G401.6 (cell line): ENCODE measurements around the gene CNFN.

Source experiments
- FAIRE-seq: peaks from 2 replicates; lab custom pipeline; 2012; peaks lifted over from hg19 to GRCh38; lab: Jason Lieb, UNC

The CNFN gene

DNA sequence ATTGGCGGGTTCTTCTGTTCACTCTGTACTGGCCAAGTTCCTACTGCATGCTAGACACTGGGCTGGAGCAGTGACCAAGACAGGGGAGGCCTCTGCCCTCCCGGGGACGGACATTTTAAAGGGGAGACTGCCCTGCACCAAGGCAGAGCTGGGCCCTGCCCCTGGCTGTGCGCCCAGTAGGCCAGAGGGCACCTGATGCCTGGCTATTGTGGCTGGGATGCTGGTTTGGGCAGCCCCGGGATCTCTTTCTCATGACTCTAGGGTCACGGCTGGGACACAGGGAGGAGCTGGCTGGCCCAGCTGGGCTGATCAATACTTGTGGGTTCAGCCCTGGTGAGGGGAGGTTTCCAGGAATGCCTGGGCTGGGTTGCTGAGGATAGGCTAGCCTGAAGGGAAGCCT lies 19.4 kb upstream of the CNFN start:
- FAIRE-seq, result no peak

DNA sequence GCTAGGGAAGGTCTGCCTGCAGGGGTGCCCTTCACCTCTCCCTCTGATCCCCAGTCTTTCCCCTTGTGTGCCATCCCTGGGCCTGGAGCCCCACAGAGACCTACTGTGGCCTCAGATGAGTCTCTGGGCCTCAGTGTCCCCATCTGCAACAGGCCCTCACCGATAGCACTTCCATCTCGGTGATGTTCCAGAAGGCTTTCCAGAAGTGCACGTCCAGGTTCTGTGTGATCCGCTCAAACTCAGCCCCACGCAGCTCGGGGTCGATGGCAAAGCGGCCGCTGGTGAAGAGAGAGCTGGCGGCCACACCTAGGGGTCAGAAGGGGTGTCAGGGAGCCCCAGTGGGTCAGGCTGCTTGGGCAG lies 17.7 kb upstream of the CNFN start:
- no peak for FAIRE-seq

DNA sequence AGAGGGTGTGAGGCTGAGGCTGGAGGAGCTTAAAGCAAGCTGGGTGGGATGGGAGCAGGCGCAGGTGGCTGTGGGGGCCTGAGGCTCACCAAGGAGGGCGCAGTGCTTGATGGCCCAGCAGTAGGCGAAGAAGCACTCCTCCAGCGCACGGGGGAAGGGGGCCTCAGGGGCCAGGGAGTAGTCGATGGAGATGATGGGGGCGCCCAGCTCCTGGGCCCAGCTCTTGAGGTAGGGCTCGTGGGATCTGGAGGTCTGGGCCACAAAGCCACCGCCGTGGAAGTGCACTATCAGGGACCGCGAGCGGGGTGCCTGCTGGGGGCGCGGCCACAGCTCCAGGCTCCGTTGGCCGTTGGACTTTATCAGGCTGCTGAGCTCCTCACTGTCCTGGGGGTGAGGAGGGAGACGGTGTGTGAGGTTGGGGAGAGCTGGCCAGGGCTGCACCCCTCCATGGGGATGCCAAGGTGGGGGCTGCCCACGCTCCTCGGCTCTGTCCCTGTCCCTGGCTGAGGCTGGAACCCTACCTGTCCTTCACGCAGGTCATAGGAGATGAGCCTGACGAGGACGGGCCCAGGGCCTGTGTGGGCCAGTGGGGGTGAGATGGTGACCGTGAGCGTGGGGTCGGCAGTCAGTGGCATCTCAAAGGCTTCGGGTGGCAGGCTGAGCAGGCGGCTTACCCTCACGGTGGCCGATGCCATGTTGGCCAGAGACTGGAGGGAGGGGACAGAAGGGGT lies 17.2 kb upstream of the CNFN start:
- no peak for FAIRE-seq

DNA sequence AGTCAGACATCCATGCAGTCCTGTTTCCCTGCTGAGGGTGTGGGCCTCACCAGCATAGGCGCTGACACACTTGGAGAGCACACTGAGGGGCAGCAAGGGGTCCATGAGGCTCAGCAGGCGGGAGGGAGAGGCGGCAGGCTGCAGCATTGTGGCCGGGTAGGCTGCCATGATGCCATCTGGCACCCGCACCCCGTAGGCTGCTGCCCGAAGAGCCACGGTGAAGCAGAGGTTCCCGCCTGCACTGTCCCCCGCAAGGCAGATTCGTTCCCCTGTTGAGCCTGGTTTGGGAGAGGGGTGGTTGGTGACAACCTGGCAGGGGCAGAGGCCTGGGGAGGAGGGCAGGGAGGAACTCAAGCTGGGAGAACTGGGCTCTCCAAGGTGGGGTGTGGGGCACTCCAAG lies 16.0 kb upstream of the CNFN start:
- no peak for FAIRE-seq

DNA sequence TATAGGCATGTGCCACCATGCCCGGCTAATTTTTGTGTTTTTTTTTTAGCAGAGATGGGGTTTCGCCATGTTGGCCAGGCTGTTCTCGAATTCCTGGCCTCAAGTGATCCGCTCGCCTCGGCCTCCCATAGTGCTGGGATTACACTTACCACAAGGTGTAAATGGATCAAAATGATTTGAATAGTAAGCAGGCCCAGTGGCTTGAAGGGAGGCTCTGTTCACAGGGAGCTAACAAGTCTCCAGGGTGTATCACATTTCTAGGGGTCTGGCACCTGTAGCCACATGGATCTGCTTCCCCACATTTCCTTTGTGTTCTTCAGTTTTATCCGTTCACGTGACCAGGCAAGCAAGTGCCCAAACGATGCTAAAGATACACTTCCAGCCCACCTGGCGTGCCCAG lies 13.5 kb upstream of the CNFN start:
- no peak for FAIRE-seq

DNA sequence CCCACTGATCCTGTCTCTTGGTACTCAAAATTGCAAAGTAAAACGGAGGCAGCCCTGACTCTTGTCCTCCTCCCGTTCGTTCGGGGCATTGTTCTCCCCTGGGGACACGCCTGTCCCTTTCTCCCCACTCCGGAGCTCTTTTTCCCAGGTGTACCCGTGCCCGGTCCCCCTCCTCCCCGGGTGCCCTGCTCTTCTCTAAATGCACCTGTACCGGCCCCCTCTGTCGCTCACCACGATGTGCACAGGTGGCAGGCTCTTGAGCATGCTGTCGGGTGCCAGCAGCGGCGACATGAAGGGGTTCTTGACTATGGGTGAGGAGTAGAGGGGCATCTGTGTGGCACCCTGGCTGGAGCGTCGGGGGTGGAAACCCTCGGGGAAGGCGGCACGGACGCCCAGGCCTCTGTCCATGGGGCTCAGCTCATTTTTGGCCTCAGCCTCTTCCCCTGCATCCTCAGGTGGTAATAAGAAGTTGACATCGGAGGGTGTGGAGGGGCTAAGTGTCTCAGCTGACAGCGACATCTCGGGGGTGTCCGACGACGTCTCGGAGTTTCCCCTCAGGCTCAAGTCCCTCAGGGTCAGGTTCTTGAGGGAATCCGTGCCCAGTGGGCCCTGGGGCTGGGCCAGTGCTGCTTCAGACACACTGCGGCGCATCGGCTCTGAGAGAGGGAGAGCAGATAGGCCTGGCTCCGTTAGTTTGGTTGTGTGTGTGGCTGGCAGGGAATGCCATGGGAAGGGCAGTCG lies 12.4 kb upstream of the CNFN start:
- no peak for FAIRE-seq

DNA sequence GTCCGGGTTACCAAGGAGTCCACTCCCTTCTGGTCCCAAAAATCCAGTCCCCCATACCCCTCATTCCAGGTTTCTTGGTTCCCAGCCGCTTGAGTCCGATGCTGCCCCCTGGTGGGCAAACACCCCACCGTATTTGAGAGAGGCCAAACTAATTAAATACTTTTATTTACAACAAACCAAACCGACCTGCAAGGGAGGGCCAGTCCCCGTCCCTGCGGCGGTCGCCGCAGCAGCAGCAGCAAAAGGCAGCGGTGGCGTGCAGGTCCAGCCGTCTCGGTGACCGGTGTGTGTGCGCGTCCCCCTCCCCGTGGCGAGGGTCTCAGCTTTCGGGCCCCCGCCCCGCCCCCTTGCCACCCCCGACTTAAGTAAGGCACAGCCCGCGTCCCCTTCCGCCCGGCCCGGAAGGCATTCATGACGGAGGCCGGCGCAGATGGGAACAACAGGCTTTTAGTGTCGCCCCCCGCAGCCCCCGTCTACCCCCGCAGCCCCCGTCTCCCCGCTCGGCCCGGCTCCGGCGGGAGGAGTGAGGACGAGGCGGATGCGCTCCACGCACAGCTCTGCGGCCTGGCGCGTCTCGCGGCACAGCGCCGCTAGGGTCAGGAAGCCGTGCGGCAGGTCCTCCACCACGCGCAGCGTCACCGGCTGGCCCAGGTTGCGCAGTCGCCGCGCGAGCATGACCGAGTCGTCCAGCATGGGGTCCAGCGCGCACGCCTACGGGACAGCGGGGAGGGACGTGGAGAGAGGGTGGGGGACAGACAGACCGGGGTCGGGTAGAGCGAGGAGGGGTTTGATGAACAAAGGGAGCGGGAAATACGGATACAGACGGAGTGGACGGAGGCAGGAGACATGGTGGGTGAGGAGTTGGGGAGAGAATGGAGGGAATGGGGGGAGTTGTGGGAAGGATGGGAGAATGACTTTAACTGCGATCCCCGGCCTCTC lies 11.5 kb upstream of the CNFN start:
- no peak for FAIRE-seq

DNA sequence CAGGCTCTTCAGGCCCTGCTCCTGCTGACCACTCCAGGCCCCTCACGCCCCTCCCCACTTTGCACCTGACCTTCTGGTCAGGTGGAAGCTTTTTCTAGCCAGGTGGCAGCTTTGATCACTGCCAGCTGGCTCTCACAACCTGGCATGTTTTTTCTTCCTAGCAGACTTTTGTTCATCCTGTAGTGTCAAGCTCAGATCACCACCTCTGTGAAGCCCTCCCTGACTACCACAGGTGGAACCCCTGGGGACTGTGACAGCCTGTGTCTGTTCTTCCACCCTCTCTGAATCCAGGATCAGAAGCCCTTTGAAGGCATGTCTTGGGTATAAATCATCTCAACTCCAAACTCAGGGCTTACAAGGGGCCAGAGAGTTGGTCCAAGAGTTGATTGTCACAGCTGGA lies 10.3 kb upstream of the CNFN start:
- no peak for FAIRE-seq

DNA sequence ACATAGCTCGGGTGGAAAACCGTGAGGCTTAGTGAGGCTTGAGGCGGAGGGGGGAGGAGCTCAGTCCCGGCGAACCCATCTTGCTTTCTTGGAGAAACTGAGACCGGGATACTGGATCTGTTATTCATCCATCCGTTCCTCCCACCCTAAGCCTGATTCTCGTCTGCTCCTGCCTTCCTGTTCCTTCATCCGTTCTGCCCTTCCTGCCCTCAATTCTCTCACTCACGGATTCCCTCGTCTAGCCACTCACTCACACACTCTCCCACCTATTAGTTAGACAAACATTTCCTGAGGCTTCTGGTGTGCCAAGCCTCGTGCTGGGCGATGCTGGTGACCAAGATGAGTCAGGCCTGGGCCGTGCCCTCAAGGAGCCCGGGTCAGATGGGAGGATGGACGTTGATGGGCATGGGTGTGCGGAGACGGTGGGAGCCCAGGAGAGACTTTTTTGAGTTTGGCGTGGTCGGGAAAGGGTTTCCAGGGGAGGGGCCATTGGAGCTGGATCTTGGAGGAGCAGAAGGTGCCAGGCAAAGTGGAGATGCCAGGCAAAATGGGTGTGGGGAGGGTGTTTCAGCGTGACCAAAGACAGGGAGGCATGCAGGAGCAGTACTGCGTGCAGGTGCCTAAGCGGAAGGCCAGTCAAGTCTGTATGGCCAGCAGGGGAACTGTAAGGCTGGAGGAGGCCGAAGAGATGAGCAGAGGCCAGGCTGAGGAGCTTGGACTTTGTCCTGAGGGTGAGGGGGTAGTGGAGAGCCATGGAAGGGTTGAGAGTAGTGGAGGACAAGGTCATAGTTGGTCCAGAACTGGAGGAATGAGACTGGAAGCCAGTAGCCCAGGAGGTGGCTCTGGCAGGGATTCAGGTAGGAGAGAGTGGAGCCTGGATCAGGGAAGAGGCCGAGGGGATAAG lies 7.4 kb upstream of the CNFN start:
- no peak for FAIRE-seq

DNA sequence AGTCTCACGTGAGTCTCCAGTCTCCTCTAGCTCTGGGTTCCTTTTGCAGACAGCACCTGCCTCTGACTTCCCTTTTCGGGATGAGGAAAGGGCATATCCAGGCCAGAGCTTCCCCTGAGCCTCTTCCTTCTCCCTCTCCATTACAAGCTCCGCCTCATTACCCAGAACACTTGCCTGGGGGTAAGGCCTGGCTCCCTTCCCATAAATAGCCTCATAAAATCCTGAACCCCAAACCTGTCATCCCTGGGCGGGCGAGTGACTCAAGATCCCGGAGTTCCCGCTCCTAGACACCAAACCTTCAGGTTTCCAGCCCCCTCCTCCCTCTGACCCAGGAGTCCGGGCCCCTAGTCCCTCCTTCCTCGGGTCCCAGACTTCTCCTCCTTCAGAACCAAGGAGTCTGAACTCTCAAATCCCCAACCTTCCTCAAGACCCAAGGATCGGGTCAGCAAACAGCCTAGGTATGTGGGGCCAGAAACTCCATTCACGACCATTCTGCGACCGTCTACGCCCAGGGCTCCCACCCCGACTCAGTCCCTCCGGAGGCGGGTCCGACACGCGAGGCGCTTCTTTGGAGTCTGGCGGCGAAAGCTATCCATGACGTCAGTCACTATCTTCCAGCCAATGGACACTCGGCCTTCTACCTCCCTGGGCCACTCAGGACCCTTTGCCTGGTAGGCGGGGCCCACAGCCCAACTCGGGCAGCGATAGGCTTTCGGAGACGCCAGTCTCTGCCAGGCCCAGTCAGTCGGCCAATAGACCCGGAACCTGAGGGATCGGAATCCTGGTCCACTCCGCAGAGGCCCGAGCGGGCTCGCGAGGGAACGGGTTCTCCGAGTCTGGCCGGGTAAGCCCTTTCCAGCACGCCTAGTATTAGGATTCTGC lies 6.5 kb upstream of the CNFN start:
- FAIRE-seq, result peak; percentile 99

DNA sequence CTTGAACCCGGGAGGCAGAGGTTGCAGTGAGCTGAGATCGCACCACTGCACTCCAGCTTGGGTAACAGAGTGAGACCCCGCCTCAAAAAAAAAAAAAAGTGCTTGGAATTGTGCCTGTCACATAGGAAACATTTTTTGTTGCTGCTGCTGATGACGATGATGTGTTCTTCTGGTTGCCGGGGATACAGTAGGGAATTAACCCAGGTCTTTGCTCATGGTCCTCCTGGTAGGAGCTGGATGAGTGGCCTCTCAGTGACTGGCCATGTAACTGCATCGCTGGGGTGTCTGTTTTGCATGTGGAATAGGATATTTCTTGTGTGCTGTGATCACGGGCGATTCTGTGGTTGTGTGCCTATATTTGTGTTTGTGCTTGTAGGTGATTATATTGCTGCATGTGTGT lies 4.7 kb upstream of the CNFN start:
- no peak for FAIRE-seq

DNA sequence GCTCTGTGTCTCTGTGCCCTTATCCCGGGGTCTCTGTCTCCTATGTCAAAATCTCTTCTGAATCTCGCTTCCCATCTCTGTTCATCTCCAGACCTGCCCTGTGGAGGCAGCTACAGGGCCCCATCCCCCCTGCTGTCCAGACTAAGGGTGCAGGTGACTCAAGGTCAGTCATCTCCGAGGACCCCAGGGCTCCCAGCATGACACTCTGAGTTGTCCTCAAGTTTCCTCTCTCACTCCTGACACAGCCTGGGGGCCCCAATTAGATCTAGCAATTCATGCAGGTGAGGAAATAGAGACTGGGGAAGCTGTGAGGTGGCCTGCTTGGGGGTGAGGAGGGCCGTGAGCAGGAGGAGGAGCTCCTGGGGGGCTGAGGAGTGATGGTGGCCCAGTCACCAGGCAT lies 2.1 kb upstream of the CNFN start:
- FAIRE-seq, result no peak

DNA sequence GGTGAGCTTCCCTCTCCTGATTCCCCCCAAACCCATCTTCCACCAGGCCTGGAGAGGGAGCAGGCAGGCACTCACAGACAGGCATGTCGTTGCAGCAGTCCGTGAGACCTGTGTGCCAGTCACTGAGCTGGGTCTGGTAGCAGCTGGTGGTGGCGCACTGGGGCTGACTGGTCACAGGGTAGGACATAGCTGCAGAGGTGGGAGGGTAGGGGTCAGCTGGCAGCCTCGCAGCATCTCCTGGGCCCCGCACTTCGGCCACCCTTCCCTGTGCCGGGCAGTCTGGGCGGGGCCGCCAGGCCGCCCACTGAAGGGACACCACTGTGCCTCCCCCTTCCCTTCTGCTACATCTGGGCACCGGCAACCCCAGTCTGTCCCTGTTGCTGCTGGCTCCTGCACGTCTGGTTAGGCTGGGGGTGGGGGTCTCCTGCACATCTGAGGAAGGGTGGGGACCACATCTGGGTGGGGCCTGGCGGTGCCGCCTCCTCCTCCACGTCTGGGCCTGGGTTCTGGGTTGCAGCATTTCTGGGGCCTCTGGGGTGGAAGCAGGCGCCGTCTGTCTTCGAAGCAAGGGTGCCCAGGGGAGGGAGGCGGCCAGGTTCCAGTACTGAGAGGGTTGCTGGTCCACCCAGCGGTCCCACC lies 1.1 kb downstream of the CNFN start:
- FAIRE-seq, result no peak

DNA sequence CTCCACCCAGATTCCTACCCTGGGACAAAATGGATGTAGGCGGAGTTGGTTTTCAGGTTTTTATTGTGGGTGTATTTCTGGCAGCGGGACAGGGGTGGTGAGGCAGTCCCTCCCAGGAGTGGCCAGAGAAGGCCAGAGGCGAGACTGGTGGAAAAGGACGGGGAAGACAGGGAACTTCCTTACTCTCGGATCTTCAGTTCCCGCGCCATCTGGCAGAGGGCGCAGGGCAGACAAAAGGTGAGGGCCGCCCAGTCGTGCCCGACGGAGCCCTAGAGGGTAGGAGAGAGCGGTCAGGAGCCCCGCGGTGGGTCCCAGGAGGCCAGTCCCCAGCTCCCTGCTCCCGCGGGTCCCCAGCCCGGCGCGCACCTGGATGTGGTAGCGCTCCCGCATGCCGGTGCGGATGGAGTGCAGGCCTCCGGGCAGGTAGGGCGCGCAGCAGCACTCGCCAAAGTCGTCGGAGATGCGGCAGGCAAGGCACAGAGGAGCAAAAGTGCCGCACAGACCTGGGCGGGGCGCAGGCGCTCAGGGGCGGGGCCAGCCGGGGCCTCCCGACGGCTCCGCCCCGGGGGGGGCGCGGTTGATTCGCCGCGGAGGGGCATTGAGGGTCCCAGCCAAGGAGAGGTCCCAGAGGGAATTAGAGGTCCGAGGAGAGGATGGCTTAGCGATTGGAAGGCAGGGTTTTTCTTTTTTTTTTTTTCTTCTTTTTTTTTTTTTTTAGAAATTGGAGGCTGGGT lies 3.0 kb downstream of the CNFN start:
- FAIRE-seq, result no peak

DNA sequence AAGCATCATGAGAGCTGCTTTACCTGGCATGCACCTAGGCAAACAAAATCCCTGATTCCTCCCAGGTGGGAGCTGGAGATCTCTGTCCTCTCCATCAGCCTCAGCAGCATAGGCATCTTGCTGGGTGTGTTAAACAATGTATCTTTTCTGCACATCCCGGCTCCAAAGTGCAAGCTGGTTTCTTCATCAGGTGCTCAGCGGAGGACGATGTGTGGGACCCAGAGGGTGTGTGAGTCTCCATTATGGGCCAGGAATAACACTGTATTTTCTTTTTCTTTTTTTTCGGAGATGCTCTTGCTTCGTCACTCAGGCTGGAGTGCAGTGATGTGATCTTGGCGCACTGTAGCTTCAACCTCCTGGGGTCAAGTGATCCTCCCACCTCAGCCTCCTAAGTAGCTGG lies 9.9 kb downstream of the CNFN start:
- no peak for FAIRE-seq

DNA sequence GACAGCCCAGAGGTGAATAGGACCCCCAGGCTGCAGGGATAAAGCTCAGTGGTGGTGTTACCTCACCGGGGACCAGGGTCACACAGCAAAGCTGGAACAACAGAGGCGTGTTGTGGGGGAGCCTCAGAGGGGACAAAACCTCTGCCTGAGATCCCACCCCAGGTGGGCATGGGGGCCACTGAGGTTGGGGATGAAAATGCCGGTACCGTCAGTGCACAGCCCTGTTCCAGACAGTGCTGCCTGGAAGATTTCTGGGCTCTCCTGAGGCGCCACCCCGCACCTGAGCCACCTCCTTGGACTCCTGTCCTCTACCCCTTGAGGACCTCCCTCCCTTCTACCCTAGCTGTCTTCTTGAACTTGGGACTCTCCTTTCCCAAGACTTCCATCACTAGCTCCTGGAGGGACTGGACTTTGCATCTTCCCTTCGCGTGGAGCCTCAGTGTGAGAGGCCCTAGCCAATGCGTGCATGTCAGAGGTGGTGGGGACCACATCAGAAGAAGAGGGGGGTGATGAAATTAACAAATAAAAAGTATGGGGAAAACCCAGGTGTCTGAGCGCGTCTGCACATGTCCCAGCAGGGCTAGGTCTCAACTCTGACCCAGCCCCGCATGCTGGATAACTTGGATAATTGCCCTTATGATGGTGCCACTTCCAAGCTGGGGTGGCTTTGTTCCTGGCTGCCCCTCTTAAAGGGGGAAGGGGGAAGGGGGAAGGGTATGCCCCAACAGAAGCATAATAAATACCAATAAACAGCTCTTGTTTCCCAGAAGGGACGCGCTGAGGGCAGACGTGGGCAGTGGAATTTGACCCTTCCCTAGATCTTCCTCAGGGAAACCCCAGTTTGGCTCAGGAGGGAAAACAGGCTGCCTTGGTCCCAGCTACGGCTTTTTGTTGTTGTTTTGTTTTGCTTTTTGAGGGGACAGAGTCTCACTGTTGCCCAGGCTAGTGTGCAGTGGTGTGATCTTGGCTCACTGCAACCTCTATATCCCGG lies 11.6 kb downstream of the CNFN start:
- FAIRE-seq, result no peak

DNA sequence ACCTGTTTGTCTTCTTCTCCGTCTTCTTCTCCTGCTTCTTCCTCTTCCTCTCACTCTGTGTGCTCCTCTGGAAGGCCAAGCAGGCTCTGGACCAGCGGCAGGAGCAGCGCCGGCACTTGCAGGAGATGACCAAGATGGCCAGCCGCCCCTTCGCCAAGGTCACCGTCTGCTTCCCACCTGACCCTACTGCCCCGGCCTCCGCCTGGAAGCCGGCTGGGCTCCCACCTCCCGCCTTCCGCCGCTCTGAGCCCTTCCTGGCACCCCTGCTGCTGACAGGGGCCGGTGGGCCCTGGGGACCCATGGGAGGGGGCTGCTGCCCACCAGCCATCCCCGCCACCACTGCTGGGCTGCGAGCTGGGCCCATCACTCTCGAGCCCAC lies 13.9 kb downstream of the CNFN start:
- no peak for FAIRE-seq

DNA sequence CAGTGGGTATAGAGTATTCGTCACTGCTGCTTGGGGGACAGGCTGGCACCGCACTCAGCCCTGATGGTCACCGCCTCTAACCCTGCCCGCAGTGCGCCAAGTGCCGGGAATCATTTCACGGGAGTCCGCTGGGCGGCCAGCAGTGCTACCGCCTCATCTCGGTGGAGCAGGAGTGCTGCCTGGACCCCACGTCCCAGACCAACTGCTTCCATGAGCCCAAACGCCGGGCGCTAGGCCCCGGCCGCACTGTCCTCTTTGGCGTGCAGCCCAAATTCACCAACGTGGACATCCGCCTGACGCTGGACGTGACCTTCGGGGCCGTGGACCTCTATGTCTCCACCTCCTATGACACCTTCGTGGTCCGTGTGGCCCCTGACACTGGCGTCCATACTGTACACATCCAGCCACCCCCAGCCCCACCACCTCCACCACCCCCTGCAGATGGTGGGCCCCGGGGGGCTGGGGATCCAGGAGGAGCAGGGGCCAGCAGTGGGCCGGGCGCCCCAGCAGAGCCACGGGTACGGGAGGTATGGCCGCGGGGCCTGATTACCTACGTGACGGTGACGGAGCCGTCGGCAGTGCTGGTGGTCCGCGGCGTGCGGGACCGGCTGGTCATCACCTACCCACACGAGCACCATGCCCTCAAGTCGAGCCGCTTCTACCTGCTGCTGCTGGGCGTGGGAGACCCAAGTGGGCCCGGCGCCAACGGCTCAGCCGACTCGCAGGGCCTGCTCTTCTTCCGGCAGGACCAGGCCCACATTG lies 14.5 kb downstream of the CNFN start:
- FAIRE-seq, result no peak
